Astrocyte (in vitro differentiated cells and primary cell): ENCODE measurements around the gene PSORS1C1.
"Not testable (repeated sequence)": the region's sequence is repeated elsewhere in the genome, so short reads cannot be mapped to it uniquely, and the experiment has no call there.

Experiments
- EZH2 ChIP-seq: IDR thresholded peaks from 2 replicates; pipeline ENCODE4 v1.6.1; 2012; ENCODE audit warnings: mild to moderate bottlenecking, low read length, inconsistent platforms; ENCODE audit not compliant: insufficient read depth
- TF ChIP-seq, protein P1 (sequence below): IDR thresholded peaks from 2 replicates; pipeline ENCODE4 v1.5.1; 2011; ENCODE audit warnings: low read depth, mild to moderate bottlenecking, inconsistent platforms, low read length, moderate library complexity; ENCODE audit not compliant: insufficient read depth

- TF ChIP-seq, protein P1, sequence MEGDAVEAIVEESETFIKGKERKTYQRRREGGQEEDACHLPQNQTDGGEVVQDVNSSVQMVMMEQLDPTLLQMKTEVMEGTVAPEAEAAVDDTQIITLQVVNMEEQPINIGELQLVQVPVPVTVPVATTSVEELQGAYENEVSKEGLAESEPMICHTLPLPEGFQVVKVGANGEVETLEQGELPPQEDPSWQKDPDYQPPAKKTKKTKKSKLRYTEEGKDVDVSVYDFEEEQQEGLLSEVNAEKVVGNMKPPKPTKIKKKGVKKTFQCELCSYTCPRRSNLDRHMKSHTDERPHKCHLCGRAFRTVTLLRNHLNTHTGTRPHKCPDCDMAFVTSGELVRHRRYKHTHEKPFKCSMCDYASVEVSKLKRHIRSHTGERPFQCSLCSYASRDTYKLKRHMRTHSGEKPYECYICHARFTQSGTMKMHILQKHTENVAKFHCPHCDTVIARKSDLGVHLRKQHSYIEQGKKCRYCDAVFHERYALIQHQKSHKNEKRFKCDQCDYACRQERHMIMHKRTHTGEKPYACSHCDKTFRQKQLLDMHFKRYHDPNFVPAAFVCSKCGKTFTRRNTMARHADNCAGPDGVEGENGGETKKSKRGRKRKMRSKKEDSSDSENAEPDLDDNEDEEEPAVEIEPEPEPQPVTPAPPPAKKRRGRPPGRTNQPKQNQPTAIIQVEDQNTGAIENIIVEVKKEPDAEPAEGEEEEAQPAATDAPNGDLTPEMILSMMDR: not testable (repeated sequence)
- not testable (repeated sequence) for TF ChIP-seq EZH2
Measured at GRCh38 chr6:31189223-31189622, 74.6 kb downstream of the PSORS1C1 start.
